NCI-H2081 (cell line): ENCODE results near the gene IRGQ.

Experiments
- DNase-seq, 2 experiments: peaks; one replicate each; lab custom pipeline; 2025; lab: John Stamatoyannopoulos, UW

The IRGQ gene

DNA sequence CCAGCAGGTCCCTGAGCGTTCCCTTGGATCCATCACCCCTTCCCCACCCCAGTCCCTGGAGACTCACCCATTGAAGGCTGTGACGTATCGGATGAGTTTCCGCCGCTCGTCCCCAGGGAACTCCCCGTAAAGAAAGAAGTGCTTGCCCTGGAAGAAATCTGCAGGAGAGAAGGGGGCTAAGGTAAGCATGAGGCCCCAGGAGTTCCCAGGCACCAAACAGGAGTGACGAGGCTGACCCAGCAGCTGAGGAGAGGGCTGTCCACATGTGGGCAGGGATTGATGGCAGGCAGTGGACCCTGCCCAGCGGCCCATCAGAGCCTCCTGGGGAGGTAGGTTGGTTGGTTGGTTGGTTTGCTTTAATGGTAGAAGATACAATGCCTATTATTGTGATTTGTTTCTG lies 51.9 kb downstream of the IRGQ start:
- DNase-seq: no peak

- DNase-seq: no peak
These were observed 53.8 kb downstream of the IRGQ start for GRCh38 chr19:43541920-43542650.

- no peak for DNase-seq
These were observed 55.6 kb downstream of the IRGQ start for GRCh38 chr19:43540381-43540780.

GRCh38 chr19:43538922-43539321 lies 57.0 kb downstream of the IRGQ start:
- no peak for DNase-seq

- peak in 1 of 2 experiments; percentile 3 for DNase-seq
These were observed 60.8 kb downstream of the IRGQ start for GRCh38 chr19:43534816-43535761.
